Left ventricle myocardium inferior (tissue), 1 donor: ENCODE data around the gene C10orf53. TPM values are rescaled to one million over a fixed set of nuclear protein-coding genes. Genes with fewer than 3 reads are reported as not detected.

Experiments
- DNase-seq: peaks from one replicate; pipeline ENCODE4 v3.0.0-alpha.2; 2020
- H3K27ac ChIP-seq: fragments of 200-600 bp; replicated peaks from 2 replicates; pipeline ENCODE4 v1.8.0; 2021
- H3K27me3 ChIP-seq: fragments of 200-600 bp; 2 replicates; pipeline ENCODE4 v1.8.0; 2021; ENCODE audit warnings: low read depth
- H3K36me3 ChIP-seq: fragments of 200-600 bp; 2 replicates; pipeline ENCODE4 v1.8.0; 2021
- H3K4me1 ChIP-seq: fragments of 200-600 bp; 2 replicates; pipeline ENCODE4 v1.8.0; 2021
- H3K4me3 ChIP-seq: fragments of 200-600 bp; 2 replicates; pipeline ENCODE4 v1.8.0; 2021; ENCODE audit warnings: mild to moderate bottlenecking, moderate library complexity
- H3K9me3 ChIP-seq: fragments of 200-600 bp; replicated peaks from 2 replicates; pipeline ENCODE4 v1.8.0; 2021
- CTCF ChIP-seq: fragments of 200-600 bp; IDR thresholded peaks from 2 replicates; pipeline ENCODE4 v1.8.0; 2021; ENCODE audit warnings: antibody characterized with exemption, mild to moderate bottlenecking, borderline replicate concordance
- intact Hi-C: fragments of 100-400 bp; cut with micrococcal nuclease; formaldehyde crosslinking; loops from one replicate; pipeline ENCODE4 v1.11.0; 2022
- total RNA-seq: library from RNA; stranded (reverse); fragmentation: NEBNext Ultra II Directional; extraction: Animal tissue kit (Norgen Biotek cat#: 25700); gene quantifications from one replicate; pipeline ENCODE4 v1.2.1, GENCODE V29; 2021
- donor health status: DM: no; HTN: yes; CAD: no; lungs with severe emphysema.

C10orf53 gene
- total RNA-seq, 1 donor from 2014 or later: not detected

- no peak for TF ChIP-seq CTCF
- Histone ChIP-seq H3K27me3 (peaks cover 5% of the 10 kb centered on the region), H3K36me3 (no peaks in the 10 kb centered on the region), H3K4me1 (no peaks in the 10 kb centered on the region), H3K27ac (no peak overlapping the region), H3K4me3 (no peak overlapping the region), H3K9me3 (no peaks in the 10 kb centered on the region)
- no peak for DNase-seq
- intact Hi-C loops: no loop called here
Observed at GRCh38 chr10:49746626-49747302, 67.3 kb downstream of the C10orf53 start.

Other genes with a start within 250 kb of the C10orf53 start
- 19.9 TPM for gene ERCC6, start 140.5 kb upstream of the C10orf53 start, total RNA-seq
- not detected for gene SLC18A3, start 69.3 kb upstream of the C10orf53 start, total RNA-seq
- gene CHAT, start 65.6 kb upstream of the C10orf53 start, total RNA-seq: not detected
- gene OGDHL, start 82.7 kb downstream of the C10orf53 start, total RNA-seq: 4.5 TPM